D341Med (cell line): ENCODE measurements around the gene TEX26.
"Not testable (repeated sequence)": the region's sequence is repeated elsewhere in the genome, so short reads cannot be mapped to it uniquely, and the experiment has no call there.

Experiments
- DNase-seq: peaks from one replicate; pipeline ENCODE4 v3.0.0; 2012; ENCODE audit warnings: low spot score

Gene TEX26

DNA sequence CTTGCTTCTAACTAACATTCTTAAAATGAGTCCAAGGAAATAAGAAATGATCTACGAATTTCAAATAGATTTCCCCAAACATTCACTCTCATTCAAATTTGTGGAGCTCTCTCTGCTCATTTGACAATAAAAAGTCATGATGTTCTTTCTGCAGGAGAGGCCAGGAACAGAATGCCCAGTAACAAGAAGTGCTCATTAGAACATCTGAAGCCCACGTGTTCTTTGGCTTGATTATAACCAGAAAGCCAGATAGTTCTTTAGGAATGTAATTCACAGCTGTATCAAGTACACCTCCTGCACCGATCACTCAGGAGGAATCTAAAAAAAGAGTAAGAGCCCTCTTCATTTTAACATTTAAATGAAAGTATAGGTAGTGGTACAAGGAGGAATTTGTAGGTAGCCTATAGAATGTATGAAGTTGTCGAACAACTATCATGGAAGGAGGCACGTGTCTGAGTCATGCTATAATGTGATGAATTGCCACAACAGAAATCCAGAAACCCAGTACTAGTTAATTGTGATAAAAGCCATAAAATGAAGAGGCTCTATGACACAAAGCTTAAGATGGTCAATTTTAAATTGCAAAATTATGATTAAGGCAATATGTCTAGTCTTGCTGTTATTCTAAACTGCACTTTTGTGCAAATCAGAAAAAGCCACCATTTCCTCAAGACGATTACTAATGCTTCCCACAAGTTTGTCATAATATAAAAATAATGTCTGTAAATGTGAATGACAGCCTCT, 13.6 kb upstream of the TEX26 start:
- no peak for DNase-seq

DNA sequence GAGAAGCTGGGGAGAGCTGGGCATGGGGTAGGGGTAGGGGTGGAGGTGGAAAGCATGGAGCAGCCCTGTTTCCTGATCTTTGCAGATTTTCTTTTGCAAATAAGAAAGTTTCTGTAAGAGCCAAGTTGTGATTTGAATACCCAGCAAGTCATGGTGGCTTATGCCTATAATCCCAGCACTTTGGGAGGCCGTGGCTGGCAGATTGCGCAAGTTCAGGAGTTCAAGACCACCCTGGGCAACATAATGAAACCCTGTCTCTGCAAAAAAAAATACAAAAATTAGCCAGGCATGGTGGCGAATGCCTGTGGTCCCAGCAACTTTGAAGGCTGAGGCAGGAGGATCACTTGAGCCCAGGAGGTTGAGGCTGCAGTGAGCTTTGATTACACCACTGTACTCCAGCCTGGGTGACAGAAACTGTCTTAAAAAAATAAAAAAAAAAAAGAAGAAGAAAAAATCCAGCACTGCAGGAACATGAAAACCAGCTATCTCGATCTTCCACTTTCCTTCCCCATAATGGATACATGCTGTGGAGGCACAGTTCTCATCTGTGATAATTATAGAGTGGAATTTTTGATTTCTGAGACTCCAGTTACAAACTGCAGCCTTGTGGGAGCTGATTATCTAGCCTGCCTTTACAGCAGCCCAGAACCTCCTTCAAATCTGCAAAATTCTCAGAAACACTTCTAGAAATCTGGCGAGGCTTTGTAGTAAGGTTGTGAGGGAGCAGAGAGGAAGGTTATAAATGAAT, 12.1 kb upstream of the TEX26 start:
- DNase-seq = no peak

DNA sequence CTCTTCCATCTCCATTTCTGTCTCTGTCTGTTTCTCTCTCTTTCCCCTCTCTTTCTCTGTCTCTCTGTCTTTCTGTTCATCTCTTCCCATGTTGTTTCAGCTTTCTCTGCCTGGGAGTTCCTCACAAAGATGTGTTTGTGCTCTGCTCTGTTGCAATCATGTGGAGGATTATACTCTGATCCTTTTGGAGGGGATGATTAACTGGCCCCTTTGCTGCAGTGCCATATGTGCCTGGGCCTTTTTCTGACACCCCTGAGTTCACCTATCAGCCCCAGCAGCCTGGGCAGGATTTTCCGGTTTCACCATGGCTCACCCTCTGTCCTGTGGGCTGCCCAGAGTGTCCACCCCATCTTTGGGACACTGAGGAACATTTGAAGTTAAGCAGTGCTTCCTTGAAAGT, 9.0 kb upstream of the TEX26 start:
- DNase-seq = no peak

DNA sequence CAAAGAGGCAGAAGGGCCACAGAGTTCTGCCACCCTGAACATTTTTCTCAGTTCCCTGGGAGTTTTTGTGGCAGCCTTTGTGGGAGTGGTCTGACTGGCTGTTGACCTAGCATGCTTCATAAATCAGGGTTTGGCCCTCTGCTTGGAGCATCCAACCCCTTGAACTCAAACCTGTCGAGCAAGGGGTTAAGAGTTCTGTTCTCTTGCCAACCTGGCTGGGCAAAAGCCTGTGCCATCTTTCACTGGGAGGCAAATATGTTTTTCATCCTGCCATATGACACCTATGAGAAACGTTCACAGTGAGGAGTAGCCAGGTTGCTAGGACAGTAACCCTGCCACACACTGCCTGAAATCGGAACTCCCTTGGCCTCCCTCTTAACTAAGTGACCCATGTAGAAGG, 7.7 kb upstream of the TEX26 start:
- no peak for DNase-seq

DNA sequence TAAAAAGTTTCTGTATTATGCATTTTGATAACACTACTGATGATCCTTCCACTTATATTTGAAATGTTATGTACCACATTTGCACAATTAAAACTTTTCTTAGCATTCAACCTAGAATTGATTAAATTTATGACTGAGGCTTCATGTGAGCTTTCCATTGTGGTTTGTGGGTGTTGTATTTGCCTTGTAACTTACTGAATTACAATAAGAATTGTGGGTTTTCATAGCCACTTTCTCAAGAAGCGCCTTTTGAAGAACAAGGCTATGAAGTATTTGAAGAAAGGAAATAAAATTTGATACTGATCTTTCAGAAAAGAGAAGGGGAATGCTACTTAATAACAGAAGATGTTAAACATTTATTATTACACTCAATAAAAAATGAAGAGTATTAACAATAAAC, 7.0 kb upstream of the TEX26 start:
- no peak for DNase-seq

DNA sequence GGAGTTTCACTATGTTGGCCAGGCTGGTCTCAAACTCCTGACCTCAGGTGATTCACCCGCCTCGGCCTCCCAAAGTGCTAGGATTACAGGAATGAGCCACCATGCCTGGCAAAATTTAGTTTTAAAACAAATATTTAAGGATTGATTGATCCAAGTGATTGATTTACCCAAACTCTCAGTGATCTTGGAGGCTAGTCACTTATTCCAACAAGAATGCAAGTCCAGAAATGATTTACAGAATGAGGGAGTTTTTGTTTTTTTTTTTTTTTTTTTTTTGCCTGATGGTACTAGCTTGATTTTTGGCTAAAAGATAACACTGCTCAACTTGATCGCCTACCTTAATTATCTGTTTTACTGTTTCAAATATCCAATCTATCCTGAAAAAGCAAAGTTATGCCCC, 5.7 kb upstream of the TEX26 start:
- no peak for DNase-seq

DNA sequence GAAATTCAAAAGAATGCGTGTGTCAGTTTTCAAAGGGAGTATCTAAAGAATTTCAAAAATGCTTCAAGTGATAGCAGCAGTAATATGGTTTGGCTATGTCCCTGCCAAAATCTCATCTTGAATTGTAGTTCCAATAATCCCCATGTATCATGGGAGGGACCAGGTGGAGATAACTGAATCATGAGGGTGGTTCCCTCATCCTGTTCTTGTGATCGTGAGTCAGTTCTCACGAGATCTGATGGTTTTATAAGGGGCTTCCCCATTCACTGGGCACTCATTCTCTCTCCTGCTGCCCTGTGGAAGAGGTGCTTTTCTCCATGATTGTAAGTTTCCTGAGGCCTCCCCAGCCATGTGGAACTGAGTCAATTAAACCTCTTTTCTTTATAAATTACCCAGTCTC, 5.3 kb upstream of the TEX26 start:
- not testable (repeated sequence) for DNase-seq

DNA sequence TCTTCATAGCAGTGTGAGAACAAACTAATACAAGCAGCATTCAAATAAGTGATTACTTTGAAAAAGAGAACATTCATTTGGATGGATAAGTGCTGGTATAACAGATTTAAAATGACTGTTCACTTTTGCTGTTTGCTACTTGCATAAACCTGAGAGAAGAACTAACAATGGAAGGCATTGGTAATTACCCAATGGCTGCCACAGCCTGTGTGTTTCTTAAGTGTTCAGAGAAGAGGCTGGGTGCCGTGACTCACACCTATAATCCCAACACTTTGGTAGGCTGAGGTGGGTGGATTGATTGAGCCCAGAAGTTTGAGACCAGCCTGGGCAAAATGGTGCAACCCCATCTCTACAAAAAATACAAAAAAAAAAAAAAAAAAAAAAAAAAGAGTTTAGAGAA, 4.9 kb upstream of the TEX26 start:
- DNase-seq = no peak

DNA sequence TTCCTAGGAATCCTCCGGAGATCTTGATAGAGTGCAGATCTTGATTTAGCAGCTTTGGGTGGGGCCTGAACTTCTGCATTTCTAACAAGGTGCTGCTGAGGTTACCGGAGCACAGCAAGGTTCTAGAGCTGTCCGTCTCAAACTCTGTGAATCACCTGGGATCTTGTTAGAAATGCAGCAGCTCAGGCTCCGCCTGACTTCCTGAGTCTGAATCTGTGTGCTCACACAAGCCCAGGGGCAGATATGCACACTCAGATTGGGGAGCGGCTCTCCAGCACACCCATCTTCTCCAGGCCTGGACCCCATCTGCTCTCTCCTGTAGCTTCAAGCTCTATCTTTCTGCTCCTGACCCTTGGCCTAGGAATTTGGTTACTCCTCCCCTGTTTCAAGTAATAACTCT, 3.5 kb upstream of the TEX26 start:
- no peak for DNase-seq

DNA sequence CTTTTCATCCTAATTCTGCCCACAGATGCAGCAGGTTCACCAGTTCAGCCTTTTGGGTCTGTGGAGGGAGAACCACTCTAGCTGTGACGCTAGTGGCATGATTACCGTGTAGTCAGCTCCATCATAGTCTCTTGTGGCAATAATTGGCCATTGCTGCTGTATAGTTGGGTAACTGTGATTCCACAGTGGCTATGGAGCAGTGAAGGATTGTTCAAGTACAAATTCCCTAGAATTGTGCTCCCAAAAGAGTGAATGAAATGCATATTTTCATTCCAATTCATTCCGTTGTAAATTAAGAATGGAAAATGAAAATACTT, 856 bp downstream of the TEX26 start:
- no peak for DNase-seq

DNA sequence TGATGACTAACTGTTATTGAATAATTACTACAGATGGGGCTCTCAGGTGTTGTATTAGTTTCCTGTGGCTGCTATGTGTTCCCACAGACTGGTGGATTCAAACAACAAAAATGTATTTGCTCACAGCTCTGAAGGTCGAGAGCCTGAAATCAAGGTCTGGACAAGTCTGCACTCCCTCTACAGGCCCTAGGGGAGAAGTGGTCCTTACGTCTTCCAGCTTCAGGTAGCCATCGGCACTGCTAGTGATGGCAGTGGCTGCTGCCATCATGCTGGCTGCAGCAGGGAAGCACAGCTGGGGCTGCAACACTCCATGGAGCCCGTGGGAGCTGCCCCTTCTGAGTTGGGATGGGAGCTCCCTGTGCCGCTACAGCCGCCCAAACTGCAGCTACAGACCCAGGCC, 1.9 kb downstream of the TEX26 start:
- no peak for DNase-seq

DNA sequence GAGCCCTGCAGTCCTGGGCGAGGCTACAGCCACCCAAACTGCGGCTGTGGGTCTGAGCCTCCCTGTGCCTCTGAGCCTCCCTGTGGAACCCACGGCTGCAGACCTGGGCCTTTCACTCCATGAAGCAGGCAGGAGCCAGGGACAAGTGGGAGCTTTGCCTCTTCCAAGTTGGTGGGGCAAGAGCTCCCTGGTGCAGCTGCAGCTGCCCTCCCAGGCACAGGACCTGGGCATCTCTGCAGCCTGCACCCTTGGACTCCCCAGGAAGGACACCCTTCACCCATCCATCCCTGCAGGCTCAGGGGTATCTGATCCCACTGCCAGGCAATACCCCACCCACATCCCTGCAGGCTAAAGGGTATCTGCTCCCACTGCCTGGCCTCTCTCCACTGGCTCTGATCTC, 2.3 kb downstream of the TEX26 start:
- DNase-seq = no peak

DNA sequence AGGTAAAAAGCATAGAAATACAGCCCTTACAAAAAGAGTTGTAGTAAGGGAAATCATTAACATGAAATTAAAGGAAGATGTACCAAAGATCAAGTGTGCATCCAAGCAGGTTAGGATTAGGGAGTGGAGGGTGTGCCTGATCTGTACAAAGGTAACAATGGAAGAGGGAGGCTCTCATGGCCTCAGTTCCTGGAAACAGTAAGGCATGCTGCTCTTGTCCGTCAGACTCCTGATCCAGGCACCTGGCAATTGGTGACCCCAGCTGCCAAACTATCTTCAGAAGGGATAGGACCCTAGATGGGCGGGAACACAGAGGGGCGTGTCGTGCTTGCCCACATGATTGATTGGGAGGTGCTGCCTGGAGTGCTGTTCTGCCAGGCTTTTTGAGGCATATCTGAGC, 4.5 kb downstream of the TEX26 start:
- no peak for DNase-seq

DNA sequence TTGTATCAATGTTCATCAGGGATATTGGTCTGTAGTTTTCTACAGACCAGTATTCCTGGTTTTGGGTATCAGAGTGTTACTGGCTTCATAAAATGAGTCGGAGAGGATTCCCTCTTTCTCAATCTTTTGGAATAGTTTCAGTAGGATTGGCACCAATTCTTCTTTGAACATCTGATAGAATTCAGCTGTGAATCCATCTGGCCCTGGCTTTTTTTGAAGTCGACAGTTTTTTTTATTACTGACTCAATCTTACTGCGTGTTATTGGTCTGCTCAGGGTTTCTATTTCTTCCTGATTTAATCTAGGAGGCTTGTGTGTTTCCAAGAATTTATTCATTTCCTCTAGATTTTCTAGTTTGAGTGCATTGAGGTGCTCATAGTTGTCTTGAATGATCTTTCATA, 11.4 kb downstream of the TEX26 start:
- DNase-seq = no peak

DNA sequence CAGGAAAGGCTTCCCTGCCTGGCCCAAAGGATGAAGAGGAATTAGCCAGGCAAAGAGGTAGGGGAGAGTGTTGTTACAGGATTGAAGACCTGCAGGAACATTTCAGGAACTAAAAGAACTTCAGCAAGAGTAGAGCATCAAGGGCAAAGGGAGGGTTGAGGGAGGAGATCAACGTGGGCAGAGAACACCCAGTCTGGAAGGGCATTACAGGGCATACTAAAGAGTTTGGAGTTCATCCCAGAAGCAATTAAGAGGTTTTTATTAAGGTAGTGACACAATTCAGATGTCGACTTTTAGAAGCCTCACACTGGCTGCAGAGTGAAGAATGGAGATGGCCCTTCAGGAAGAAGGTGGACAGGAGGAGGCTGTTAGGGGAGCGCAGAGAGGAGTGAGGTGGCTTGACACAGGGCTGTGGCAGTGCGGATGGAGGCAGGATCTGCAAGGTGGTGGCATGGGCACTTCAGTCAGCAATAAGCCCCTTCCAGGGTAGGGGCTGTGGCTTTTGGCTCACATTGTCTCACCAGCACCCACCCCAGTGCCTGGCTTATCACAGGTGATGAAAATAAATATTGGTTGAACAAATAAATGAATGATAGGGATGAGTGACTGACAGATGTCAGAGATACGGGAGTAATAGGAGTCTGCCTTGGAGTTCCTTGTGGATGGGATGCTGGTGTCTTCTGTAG, 24.9 kb downstream of the TEX26 start:
- no peak for DNase-seq

DNA sequence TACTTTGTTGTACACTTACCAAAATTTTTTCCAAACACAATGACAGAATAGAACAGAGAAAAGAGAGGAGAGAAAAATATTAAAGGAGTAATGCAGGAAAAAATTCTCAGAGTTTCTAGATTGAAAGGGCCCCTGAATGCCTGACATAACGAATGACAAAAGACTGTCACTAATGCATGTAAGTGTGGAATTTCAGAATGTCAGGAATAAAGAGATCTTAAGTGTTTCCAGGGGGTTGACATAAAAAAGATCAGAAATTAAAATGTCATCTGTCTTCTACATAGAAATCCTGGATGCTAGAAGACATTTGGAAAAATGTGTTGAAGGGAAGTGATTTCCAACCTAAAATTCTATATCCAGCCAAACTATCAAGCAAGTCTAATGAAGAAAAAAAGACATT, 27.2 kb downstream of the TEX26 start:
- no peak for DNase-seq

DNA sequence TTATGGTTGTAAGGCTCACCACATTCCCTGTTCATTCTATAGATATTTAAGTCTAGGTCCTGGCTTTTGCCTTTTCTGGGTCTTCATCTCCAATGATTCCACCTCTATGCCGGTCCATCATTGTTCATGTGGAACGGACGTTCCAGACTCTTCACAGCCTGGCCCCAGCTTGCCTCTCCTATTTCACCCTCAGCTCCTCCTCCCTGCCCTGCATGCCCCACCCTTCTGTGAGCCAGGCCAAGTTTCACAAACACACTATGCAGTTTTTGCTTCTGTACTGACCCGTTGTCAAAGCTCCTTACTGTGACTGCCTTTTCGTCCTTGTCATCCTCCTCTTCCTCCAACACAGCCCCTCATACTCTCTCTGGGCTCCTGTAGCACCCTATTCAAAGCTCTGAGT, 31.3 kb downstream of the TEX26 start:
- no peak for DNase-seq

DNA sequence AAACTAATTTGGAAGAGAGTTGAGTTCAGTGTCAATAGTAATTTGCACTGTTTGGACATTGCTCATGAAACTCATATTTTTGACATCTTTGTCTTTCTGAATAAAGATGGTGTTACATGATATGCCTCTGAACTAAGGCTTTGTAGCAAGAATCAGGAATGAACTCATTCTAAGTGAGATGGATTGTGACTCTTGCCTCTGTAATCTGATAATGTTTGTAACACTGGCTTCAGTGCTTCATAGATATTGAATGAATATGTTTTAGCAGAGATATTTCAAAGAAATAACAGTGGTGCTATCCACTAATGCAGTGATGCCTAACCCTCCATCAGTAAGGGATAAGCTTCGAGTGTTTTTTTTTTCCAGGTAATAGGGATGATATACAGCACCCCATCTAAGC, 32.9 kb downstream of the TEX26 start:
- no peak for DNase-seq

DNA sequence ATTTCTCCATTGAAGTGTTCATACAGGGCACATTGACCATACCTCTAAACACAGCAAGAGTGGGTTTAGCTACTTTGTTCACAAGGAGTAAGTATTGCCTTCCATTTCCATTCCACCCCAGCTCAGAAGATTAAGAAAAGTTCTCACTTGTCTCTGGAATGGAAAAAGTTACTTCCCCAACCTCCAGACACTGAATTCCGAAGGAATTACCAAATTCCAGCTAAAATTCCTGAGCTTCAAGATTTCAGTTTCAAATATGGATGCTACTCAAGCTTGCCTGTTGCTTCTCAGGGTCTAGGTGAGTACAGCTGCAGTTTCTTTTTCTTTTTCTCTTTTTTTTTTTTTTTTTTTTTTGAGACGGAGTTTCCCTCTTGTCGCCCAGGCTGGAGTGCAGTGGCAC, 33.6 kb downstream of the TEX26 start:
- no peak for DNase-seq

DNA sequence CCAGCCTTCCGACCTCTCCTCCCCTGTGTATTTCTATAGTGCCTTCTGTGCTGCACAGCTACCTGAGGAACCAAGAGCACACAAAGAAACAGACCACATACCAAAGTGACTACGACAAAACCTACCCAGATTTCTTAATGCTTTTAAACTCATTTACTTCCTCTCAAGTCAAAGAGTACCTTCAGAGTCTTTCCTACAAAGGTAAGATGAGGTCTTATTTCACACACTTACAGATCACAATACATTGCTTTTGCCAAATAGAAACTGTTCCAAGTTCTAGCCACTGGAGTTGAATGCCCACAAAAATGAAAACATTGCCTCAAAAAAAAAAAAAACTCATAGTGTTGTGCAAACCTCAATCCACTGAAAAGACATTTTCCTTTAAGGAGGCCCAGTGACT, 36.4 kb downstream of the TEX26 start:
- DNase-seq = no peak

DNA sequence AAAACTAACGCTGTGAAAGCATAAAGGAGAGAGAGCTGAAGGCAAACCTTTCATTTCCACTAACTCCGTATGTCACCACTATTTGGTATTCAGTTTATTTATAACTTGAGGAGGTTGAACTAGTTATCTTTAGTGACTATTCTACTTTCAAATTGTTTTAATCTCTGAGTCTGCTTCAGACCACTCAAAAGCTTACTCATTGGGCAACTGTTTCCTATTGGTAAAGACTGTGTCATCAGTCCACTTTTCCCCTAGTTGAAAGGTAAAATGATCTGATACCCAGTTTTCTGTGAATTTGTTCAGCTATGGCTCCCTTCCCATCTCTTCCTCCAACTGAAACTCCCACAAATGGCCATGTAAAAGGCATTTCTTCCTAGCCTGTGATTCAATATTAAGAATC, 39.1 kb downstream of the TEX26 start:
- DNase-seq = no peak

DNA sequence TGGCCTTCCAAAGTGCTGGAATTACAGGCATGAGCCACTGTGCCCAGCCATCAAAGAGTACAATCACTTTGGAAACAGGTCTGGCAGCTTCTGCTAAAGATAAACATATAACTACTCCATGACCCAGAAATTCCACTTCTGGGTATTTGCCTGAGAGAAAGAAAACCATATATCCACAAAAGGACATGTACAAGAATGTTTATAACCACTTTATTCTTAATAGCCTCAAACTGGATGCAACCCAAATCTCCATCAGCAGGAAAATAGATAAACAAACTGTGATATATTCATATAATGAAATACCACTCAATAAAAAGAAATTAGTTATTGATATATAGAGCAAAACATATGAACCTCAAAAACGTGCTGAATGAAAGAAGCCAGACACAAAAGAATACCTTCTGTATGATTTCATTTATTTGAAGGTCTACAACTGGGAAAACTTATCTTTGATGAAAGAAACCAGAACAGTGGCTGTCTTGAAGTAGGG, 40.5 kb downstream of the TEX26 start:
- no peak for DNase-seq

DNA sequence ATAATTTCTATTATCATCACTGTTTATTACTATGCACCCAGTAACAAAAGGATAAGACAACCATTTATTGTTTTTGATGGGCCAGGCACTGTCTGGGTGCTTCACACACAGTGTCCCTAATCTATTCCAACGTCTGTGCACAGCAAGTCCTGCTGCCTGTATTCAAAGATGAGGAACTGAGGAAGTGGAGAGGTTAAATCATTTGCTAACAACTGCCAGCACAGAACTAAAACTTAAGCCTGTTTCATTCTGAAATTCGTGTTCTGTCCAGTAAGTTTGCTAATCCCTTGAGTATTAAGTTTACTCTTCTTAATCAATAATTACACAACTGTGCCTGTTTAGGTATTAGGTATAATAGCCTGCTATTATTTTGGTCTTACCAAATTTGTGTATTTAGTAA, 41.9 kb downstream of the TEX26 start:
- no peak for DNase-seq
